Measurements from ENCODE around the gene CAMKMT.

Gene CAMKMT

DNA sequence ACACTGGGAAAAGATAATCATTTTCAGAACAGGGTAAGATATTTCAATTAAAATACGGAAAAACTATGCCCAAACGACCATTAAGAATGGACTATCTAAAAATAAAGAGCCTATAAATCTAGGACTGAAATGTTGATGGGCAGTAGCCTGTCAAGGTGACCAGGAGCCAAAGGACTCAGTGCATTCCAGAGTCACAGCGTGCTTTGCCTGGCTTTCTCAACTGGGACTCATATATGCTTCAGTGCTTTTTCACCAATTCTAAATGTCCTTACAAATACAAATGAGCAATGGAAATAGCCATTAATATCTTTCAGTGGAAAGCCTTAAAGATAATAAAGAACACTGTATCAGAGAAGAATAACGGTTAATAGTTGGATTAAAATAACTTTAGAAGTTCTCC is 35.9 kb upstream of the CAMKMT start:
- TF ChIP-seq CTCF (IDR thresholded peaks at IDR 0.05; ENCODE audit: low read depth, low read length): no peak

DNA sequence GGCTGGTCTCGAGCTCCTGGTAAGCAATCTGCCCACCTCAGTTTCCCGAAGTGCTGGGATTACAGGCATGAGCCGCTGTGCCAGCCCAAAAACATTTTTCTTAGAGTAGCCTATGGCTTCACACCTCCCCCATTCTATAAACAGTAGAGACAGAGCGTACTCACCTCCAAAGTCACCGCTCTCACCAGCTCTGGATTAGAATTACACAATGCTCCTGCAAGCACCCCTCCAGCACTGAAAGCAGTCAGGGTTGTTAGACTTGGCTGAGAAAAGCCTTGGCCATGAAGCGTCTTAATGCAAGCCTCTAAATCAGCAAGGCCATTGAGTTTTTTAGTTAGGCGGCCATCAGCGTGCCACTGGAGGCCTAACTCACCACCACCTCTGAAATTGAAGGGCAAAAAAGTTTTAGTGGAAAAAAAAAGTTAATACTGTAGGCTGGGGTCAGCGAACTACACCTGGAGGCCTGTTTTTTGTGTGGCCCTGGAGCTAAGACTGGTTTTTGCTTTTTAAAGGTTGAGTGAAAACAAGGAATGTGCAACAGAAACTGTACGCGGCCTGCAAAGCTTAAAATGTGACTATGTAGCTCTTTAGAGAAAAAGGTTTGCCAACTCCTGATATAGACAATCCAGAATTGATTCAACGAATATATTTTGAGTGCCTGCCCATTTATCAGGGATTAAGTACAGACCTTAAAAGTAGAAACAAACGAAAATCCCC is 35.0 kb upstream of the CAMKMT start:
- in situ Hi-C loops (cut with HindIII; ENCODE audit: low sequenced_read_pairs): no loop called here
- TF ChIP-seq CTCF (IDR thresholded peaks at IDR 0.05; ENCODE audit: low read depth, low read length): no peak
- no peak for DNase-seq (ENCODE audit: low read depth, low spot score)

More for the DNA sequence above, 35.9 kb upstream of the CAMKMT start:
- H3K4me3 ChIP-seq (ENCODE audit: low read depth, low read length): no peak overlapping the region
- no peak for DNase-seq (ENCODE audit: low read depth, low spot score)
- in situ Hi-C loops (cut with HindIII; ENCODE audit: low sequenced_read_pairs): no loop called here

GRCh38 chr2:44328750-44329149 is 33.0 kb upstream of the CAMKMT start:
- no peak for DNase-seq (ENCODE audit: low read depth, low spot score)
- no peak for TF ChIP-seq CTCF (IDR thresholded peaks at IDR 0.05; ENCODE audit: low read depth, low read length)
- in situ Hi-C loops (cut with HindIII; ENCODE audit: low sequenced_read_pairs): no loop called here
- H3K4me3 ChIP-seq (ENCODE audit: low read depth, low read length): no peak overlapping the region

More for the DNA sequence above, 35.0 kb upstream of the CAMKMT start:
- no peak overlapping the region for H3K4me3 ChIP-seq (ENCODE audit: low read depth, low read length)

GRCh38 chr2:44329343-44329742 is 32.4 kb upstream of the CAMKMT start:
- TF ChIP-seq CTCF (IDR thresholded peaks at IDR 0.05; ENCODE audit: low read depth, low read length): no peak
- no peak for DNase-seq (ENCODE audit: low read depth, low spot score)
- in situ Hi-C loops (cut with HindIII; ENCODE audit: low sequenced_read_pairs): no loop called here
- no peak overlapping the region for H3K4me3 ChIP-seq (ENCODE audit: low read depth, low read length)

- DNase-seq (ENCODE audit: low read depth, low spot score): no peak
- in situ Hi-C loops (cut with HindIII; ENCODE audit: low sequenced_read_pairs): no loop called here
- H3K4me3 ChIP-seq (ENCODE audit: low read depth, low read length): no peak overlapping the region
- TF ChIP-seq CTCF (IDR thresholded peaks at IDR 0.05; ENCODE audit: low read depth, low read length): no peak
Observed at GRCh38 chr2:44330801-44331200, 30.9 kb upstream of the CAMKMT start.

DNA sequence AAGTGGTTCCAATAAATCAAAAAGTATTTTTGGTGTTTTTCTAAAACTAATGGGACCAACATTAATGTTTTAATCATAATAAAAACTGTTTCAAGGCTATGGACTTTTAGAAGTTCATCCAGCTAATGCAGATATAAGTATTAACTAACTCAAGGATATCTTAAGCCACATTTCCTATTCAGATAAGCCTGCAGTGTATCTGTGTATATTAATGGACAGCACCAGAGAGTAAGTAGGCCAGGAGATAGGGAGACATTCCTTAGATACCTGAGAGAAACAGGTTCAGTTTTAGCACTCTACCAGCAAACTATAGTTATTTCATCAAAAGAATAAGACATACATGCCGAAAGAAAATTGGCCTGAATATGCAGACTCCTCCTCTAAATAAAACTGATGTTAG is 27.8 kb upstream of the CAMKMT start:
- in situ Hi-C loops (cut with HindIII; ENCODE audit: low sequenced_read_pairs): no loop called here
- TF ChIP-seq CTCF (IDR thresholded peaks at IDR 0.05; ENCODE audit: low read depth, low read length): no peak
- no peak overlapping the region for H3K4me3 ChIP-seq (ENCODE audit: low read depth, low read length)
- DNase-seq (ENCODE audit: low read depth, low spot score): no peak

Measured in astrocyte of the spinal cord (primary cell).